ENCODE results near the gene EPB42. TPM values are rescaled to one million over a fixed set of nuclear protein-coding genes. Genes with fewer than 3 reads are reported as not detected.
A peak's percentile ranks its signal among the peaks of the same experiment; 100 is the strongest.

Gene EPB42
- total RNA-seq (2021; ENCODE audit: unreplicated experiment) = not detected
- not detected in 2 replicates for polyA plus RNA-seq (2012)
- Bru-seq, nascent RNA = not detected
- percentile 6 among the genes with signal in this experiment for BruChase-seq, experiment 1, labeled RNA remaining after a 6-hour chase
- BruChase-seq, experiment 2, labeled RNA remaining after a 2-hour chase = not detected
- long read RNA-seq = 0 reads

GRCh38 chr15:43220991-43221403 is at the start of gene EPB42:
Gene EPB42, minus strand, starts transcription at chr15:43221018. Its CDS starts 193 bp downstream, at chr15:43220825.
- no TSS peak for BruUV-seq (replicated peaks)
- ChIA-PET RAD21 (ENCODE audit: low non-redundant PET in 1 of 2, low total read pairs in 2 of 2, uncharacterized antibody in 2 of 2, unreplicated experiment in 2 of 2) (no interaction called here), CTCF (interaction anchor here (2.2 kb wide), 1 partner anchor 17 kb away, joined by 4 read pairs; no protein-coding TSS in a partner anchor), POLR2A (no interaction called here)
- DNase-seq (ENCODE audit: low read depth, low spot score) (no peak), ATAC-seq (no peak)
- H3K27ac ChIP-seq (ENCODE audit: low read depth, low read length) = no peak within 1 kb of the TSS
- H3K79me2 ChIP-seq (ENCODE audit: insufficient read depth, low read length) = no peaks in the 10 kb centered on the region
- H3K27me3 ChIP-seq (ENCODE audit: insufficient read depth, low read length) = no peaks in the 10 kb centered on the region
- intact Hi-C loops (cut with micrococcal nuclease) = no loop called here
- H3K9ac ChIP-seq (ENCODE audit: low read length) = no peak within 1 kb of the TSS
- H4K20me1 ChIP-seq (ENCODE audit: insufficient read depth) = no peaks in the 10 kb centered on the region
- H2AFZ ChIP-seq (ENCODE audit: low read depth, low read length, poor library complexity, severe bottlenecking) = no peak within 1 kb of the TSS
- no peaks in the 10 kb centered on the region for H3K9me3 ChIP-seq (ENCODE audit: control insufficient read depth in 1 of 2, insufficient read depth in 1 of 2, low read depth in 1 of 2, low read length in 2 of 2)
- H3K4me3 ChIP-seq (replicated peaks in 1 of 2; ENCODE audit: low read depth in 1 of 2, low read length in 2 of 2) = no peak within 1 kb of the TSS
- no peak within 1 kb of the TSS for H3K4me2 ChIP-seq (ENCODE audit: low read length)
- H3K4me1 ChIP-seq (ENCODE audit: control insufficient read depth in 1 of 2, insufficient read depth in 2 of 2, low read length in 2 of 2) = peaks cover 0 to 2% of the 10 kb centered on the region in 2 experiments; a peak in 1 of 4 replicates
- H3K9me2 ChIP-seq (ENCODE audit: insufficient read depth) = no peaks in the 10 kb centered on the region
- TF ChIP-seq CTCF (IDR thresholded peaks at IDR 0.05 in 2 of 3, conservative IDR thresholded peaks at IDR 0.05 in 1 of 3; ENCODE audit: borderline replicate concordance in 1 of 3, insufficient read depth in 1 of 3, low read depth in 2 of 3, low read length in 2 of 3) (no peak), ELF1 (IDR thresholded peaks at IDR 0.05; ENCODE audit: borderline replicate concordance, low read depth) (no peak), SP1 (IDR thresholded peaks at IDR 0.05; ENCODE audit: low read depth) (no peak), EGR1 (IDR thresholded peaks at IDR 0.05; ENCODE audit: low read depth) (no peak), SRF (IDR thresholded peaks at IDR 0.05; ENCODE audit: low read depth) (no peak), FOSL1 (IDR thresholded peaks at IDR 0.05; ENCODE audit: low read depth) (no peak), SIN3A (IDR thresholded peaks at IDR 0.05; ENCODE audit: low read depth) (no peak)
- no peaks in the 10 kb centered on the region for H3K36me3 ChIP-seq (ENCODE audit: control insufficient read depth in 1 of 2, insufficient read depth in 2 of 2, low read length in 2 of 2)

- H3K4me2 ChIP-seq (ENCODE audit: low read length) = no peak overlapping the region
- H3K27me3 ChIP-seq (ENCODE audit: insufficient read depth, low read length) = peaks cover 6% of the 10 kb centered on the region; the same call in 1 of the 2 replicates
- H3K9ac ChIP-seq (ENCODE audit: low read length) = no peak overlapping the region
- RAD21 ChIA-PET (ENCODE audit: low non-redundant PET in 1 of 2, low total read pairs in 2 of 2, uncharacterized antibody in 2 of 2, unreplicated experiment in 2 of 2) = no interaction called here
- no peak overlapping the region for H3K4me3 ChIP-seq (replicated peaks in 1 of 2; ENCODE audit: low read depth in 1 of 2, low read length in 2 of 2)
- CTCF ChIA-PET = interaction anchor here (0.5 to 3.5 kb wide), 2 partner anchors 43 to 45 kb away, joined by 3 to 25 read pairs; no protein-coding TSS in a partner anchor
- no peaks in the 10 kb centered on the region for H3K36me3 ChIP-seq (ENCODE audit: control insufficient read depth in 1 of 2, insufficient read depth in 2 of 2, low read length in 2 of 2)
- no peaks in the 10 kb centered on the region for H3K9me2 ChIP-seq (ENCODE audit: insufficient read depth)
- no peaks in the 10 kb centered on the region for H3K9me3 ChIP-seq (ENCODE audit: control insufficient read depth in 1 of 2, insufficient read depth in 1 of 2, low read depth in 1 of 2, low read length in 2 of 2)
- H3K79me2 ChIP-seq (ENCODE audit: insufficient read depth, low read length) = no peaks in the 10 kb centered on the region
- DNase-seq (ENCODE audit: low read depth, low spot score) (no peak), ATAC-seq (no peak)
- no peaks in the 10 kb centered on the region for H4K20me1 ChIP-seq (ENCODE audit: insufficient read depth)
- no TSS peak for BruUV-seq (replicated peaks)
- no peak overlapping the region for H2AFZ ChIP-seq (ENCODE audit: low read depth, low read length, poor library complexity, severe bottlenecking)
- POLR2A ChIA-PET = no interaction called here
- intact Hi-C loops (cut with micrococcal nuclease) = no loop called here
- H3K4me1 ChIP-seq (ENCODE audit: control insufficient read depth in 1 of 2, insufficient read depth in 2 of 2, low read length in 2 of 2) = peaks cover 0 to 5% of the 10 kb centered on the region in 2 experiments; a peak in 1 of 4 replicates
- H3K27ac ChIP-seq (ENCODE audit: low read depth, low read length) = no peak overlapping the region
- TF ChIP-seq ZFX (IDR thresholded peaks at IDR 0.05) (no peak), TCF7L2 (IDR thresholded peaks at IDR 0.05; ENCODE audit: borderline replicate concordance, extremely low read depth, insufficient read depth, insufficient read length) (no peak), FOSL1 (IDR thresholded peaks at IDR 0.05; ENCODE audit: low read depth) (no peak), REST (IDR thresholded peaks at IDR 0.05; ENCODE audit: low read depth) (no peak), ZBTB33 (IDR thresholded peaks at IDR 0.05; ENCODE audit: extremely low read depth, insufficient replicate concordance, low read length) (no peak)
These were observed 49.4 kb upstream of the EPB42 start for GRCh38 chr15:43270113-43270665.

Measured in HCT116 (cell line).